ENCODE measurements around the gene DST.

GRCh38 chr6:56652994-56653393 is 10.3 kb upstream of the DST start:
- no peak for TF ChIP-seq ZNF274 (IDR thresholded peaks at IDR 0.05; ENCODE audit: low read depth, low read length)
- no peak for TF ChIP-seq CTCF (IDR thresholded peaks at IDR 0.05 in 2 of 3, conservative IDR thresholded peaks at IDR 0.05 in 1 of 3; ENCODE audit: borderline replicate concordance in 1 of 3, insufficient read depth in 1 of 3, low read depth in 2 of 3, low read length in 2 of 3)
- TF ChIP-seq POLR2A (IDR thresholded peaks at IDR 0.05; ENCODE audit: borderline replicate concordance, extremely low read depth, insufficient read depth, insufficient read length), result no peak
- peak; percentile 67; the same call in 1 of the 2 replicates for TF ChIP-seq SIN3A (IDR thresholded peaks at IDR 0.05; ENCODE audit: low read depth)
- no peak for TF ChIP-seq REST (IDR thresholded peaks at IDR 0.05; ENCODE audit: low read depth)
- no peak for TF ChIP-seq EZH2phosphoT487 (IDR thresholded peaks at IDR 0.05; ENCODE audit: borderline replicate concordance)
- no peak for TF ChIP-seq ZFX (IDR thresholded peaks at IDR 0.05)
- no peak for TF ChIP-seq ZBTB33 (IDR thresholded peaks at IDR 0.05; ENCODE audit: extremely low read depth, insufficient replicate concordance, low read length)
- peak; percentile 86 for TF ChIP-seq SP1 (IDR thresholded peaks at IDR 0.05; ENCODE audit: low read depth)
- TF ChIP-seq POLR2AphosphoS5 (IDR thresholded peaks at IDR 0.05; ENCODE audit: low read depth, low read length), result no peak
